ENCODE data around the gene GPR171.
"Not testable (repeated sequence)": the region's sequence is repeated elsewhere in the genome, so short reads cannot be mapped to it uniquely, and the experiment has no call there.

GPR171 gene

DNA sequence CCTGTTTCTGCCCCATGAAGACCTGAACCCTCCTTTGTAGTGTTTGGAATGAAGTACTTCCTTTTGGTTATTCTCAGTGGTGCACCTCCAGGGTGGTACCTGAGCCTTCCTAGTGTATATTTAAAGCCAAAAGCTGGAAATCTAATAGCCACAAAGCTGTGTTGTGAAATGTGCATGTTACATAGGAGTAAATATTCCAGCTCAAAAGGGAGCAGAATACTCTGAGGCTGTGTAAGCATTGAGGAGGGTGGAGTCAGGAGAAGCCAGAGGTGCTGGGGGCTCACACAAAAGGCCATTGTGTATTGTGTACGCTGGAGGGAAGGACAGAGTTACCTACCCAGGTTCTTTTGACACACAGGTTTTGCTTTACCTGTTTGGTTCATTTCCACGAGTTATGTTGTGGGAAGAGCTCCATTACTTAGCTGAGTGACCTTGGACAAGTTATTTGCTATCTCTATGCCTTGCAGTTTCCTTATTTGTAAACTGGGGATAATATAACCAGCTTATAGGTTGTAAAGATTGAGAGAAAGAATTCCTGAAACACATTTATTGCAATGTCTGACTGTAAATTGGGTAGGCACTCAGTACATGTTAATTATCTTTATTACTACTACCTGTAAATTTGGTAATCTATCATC, 24.7 kb downstream of the GPR171 start:
- DNase-seq (ENCODE audit: extremely low spot score): no peak
- POLR2A ChIA-PET: no interaction called here
- CTCF ChIA-PET: interaction anchor here (1.1 kb wide), 1 partner anchor 10 kb away, joined by 3 read pairs; no protein-coding TSS in a partner anchor

GRCh38 chr3:151175952-151176351, 27.1 kb downstream of the GPR171 start:
- ChIA-PET CTCF (no interaction called here), POLR2A (no interaction called here)
- TF ChIP-seq CTBP1 (IDR thresholded peaks at IDR 0.05; ENCODE audit: borderline replicate concordance): no peak
- no peak for TF ChIP-seq LEF1 (IDR thresholded peaks at IDR 0.05; ENCODE audit: borderline replicate concordance)
- TF ChIP-seq HDGF (IDR thresholded peaks at IDR 0.05; ENCODE audit: borderline replicate concordance): no peak
- TF ChIP-seq ELF4 (IDR thresholded peaks at IDR 0.05): no peak
- TF ChIP-seq FOXM1 (IDR thresholded peaks at IDR 0.05; ENCODE audit: borderline replicate concordance): no peak
- TF ChIP-seq SP1 (IDR thresholded peaks at IDR 0.05): no peak
- no peak for TF ChIP-seq BHLHE40 (IDR thresholded peaks at IDR 0.05; ENCODE audit: borderline replicate concordance)
- TF ChIP-seq, protein P1, sequence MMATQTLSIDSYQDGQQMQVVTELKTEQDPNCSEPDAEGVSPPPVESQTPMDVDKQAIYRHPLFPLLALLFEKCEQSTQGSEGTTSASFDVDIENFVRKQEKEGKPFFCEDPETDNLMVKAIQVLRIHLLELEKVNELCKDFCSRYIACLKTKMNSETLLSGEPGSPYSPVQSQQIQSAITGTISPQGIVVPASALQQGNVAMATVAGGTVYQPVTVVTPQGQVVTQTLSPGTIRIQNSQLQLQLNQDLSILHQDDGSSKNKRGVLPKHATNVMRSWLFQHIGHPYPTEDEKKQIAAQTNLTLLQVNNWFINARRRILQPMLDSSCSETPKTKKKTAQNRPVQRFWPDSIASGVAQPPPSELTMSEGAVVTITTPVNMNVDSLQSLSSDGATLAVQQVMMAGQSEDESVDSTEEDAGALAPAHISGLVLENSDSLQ (IDR thresholded peaks at IDR 0.05): no peak
- TF ChIP-seq FOXK2 (IDR thresholded peaks at IDR 0.05): no peak
- no peak for TF ChIP-seq L3MBTL2 (conservative IDR thresholded peaks at IDR 0.05)
- TF ChIP-seq NFRKB (IDR thresholded peaks at IDR 0.05): no peak
- TF ChIP-seq ZNF384 (IDR thresholded peaks at IDR 0.05): no peak
- TF ChIP-seq FOXA1 (IDR thresholded peaks at IDR 0.05): no peak
- no peak for DNase-seq (ENCODE audit: extremely low spot score)

More for the DNA sequence above, 24.7 kb downstream of the GPR171 start:
- TF ChIP-seq BHLHE40 (IDR thresholded peaks at IDR 0.05; ENCODE audit: borderline replicate concordance) (no peak), HDGF (IDR thresholded peaks at IDR 0.05; ENCODE audit: borderline replicate concordance) (no peak), ELF4 (IDR thresholded peaks at IDR 0.05) (no peak), ZNF384 (IDR thresholded peaks at IDR 0.05) (no peak), FOXA1 (IDR thresholded peaks at IDR 0.05) (no peak), NFRKB (IDR thresholded peaks at IDR 0.05) (no peak), L3MBTL2 (conservative IDR thresholded peaks at IDR 0.05) (no peak), FOXK2 (IDR thresholded peaks at IDR 0.05) (no peak), SP1 (IDR thresholded peaks at IDR 0.05) (no peak), TARDBP (IDR thresholded peaks at IDR 0.05) (no peak), LEF1 (IDR thresholded peaks at IDR 0.05; ENCODE audit: borderline replicate concordance) (no peak), CTBP1 (IDR thresholded peaks at IDR 0.05; ENCODE audit: borderline replicate concordance) (no peak)
- TF ChIP-seq, protein P1 (IDR thresholded peaks at IDR 0.05): no peak

DNA sequence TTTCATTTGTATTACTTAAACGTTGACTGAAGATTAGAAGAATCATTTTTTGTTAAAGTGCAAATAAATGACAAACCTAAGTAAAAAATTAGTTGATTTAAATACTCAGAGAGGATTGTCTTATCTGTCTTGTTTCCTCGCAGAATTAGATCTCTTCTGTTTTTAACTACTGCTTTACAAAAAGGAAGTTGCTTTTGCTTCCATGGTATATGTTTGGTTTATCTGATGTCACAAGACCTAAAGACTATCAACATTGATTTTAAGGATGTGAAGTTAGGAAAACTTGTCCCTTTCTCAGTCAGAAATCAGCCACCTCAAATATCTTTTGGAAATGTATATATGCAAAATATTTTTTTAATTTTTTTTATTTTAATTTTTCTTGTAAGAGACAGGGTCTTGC, 28.7 kb downstream of the GPR171 start:
- ChIA-PET POLR2A (no interaction called here), CTCF (no interaction called here)
- TF ChIP-seq SUZ12 (IDR thresholded peaks at IDR 0.05) (no peak), TARDBP (IDR thresholded peaks at IDR 0.05) (no peak), HDGF (IDR thresholded peaks at IDR 0.05; ENCODE audit: borderline replicate concordance) (no peak), LEF1 (IDR thresholded peaks at IDR 0.05; ENCODE audit: borderline replicate concordance) (no peak), L3MBTL2 (conservative IDR thresholded peaks at IDR 0.05) (no peak), ELF4 (IDR thresholded peaks at IDR 0.05) (no peak), NFRKB (IDR thresholded peaks at IDR 0.05) (no peak), ZNF384 (IDR thresholded peaks at IDR 0.05) (no peak), FOXK2 (IDR thresholded peaks at IDR 0.05) (no peak), SP1 (IDR thresholded peaks at IDR 0.05) (no peak), BHLHE40 (IDR thresholded peaks at IDR 0.05; ENCODE audit: borderline replicate concordance) (no peak), CTBP1 (IDR thresholded peaks at IDR 0.05; ENCODE audit: borderline replicate concordance) (no peak), FOXM1 (IDR thresholded peaks at IDR 0.05; ENCODE audit: borderline replicate concordance) (no peak), ARNT (IDR thresholded peaks at IDR 0.05) (no peak), FOXA1 (IDR thresholded peaks at IDR 0.05) (no peak)
- TF ChIP-seq, protein P1 (IDR thresholded peaks at IDR 0.05): no peak
- no peak for DNase-seq (ENCODE audit: extremely low spot score)

DNA sequence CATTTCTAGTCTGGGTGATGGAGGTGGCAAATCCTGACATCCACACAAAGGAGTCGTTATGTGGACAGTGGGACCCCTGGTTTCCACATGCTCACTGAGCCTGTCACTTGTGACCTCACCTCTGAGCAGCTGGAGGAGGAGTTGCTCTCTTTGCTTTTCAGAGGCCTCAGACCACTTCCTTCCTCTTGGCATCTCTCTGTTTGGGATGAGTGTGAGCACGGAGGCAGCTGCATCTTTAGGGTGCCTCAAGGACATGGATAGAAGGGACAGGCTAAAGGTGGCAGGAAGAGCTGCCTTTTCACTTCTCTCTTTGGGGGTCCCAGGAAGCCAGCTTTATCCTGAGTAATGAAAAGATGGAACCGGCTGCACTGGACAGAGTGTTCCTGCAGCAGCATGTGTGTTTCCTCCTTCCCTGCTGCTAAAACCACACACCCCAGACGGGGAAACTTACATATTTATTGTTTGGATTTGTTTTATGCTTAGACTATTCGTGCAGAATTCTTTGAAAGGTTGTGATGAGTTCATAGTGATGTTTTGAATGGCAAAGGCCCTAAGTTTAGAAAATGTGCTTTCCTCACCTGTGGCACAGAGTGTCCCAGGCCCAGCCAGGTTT, 31.8 kb downstream of the GPR171 start:
- no peak for TF ChIP-seq FOXM1 (IDR thresholded peaks at IDR 0.05; ENCODE audit: borderline replicate concordance)
- no peak for TF ChIP-seq FOXA1 (IDR thresholded peaks at IDR 0.05)
- TF ChIP-seq NFRKB (IDR thresholded peaks at IDR 0.05): no peak
- TF ChIP-seq HDGF (IDR thresholded peaks at IDR 0.05; ENCODE audit: borderline replicate concordance): no peak
- TF ChIP-seq, protein P1 (IDR thresholded peaks at IDR 0.05): no peak
- no peak for TF ChIP-seq CTBP1 (IDR thresholded peaks at IDR 0.05; ENCODE audit: borderline replicate concordance)
- TF ChIP-seq ZNF384 (IDR thresholded peaks at IDR 0.05): no peak
- no peak for TF ChIP-seq FOXK2 (IDR thresholded peaks at IDR 0.05)
- TF ChIP-seq SUZ12 (IDR thresholded peaks at IDR 0.05): no peak
- TF ChIP-seq LEF1 (IDR thresholded peaks at IDR 0.05; ENCODE audit: borderline replicate concordance): no peak
- no peak for TF ChIP-seq BHLHE40 (IDR thresholded peaks at IDR 0.05; ENCODE audit: borderline replicate concordance)
- TF ChIP-seq SP1 (IDR thresholded peaks at IDR 0.05): no peak
- TF ChIP-seq L3MBTL2 (conservative IDR thresholded peaks at IDR 0.05): no peak
- ChIA-PET POLR2A (no interaction called here), CTCF (no interaction called here)
- DNase-seq (ENCODE audit: extremely low spot score): no peak

DNA sequence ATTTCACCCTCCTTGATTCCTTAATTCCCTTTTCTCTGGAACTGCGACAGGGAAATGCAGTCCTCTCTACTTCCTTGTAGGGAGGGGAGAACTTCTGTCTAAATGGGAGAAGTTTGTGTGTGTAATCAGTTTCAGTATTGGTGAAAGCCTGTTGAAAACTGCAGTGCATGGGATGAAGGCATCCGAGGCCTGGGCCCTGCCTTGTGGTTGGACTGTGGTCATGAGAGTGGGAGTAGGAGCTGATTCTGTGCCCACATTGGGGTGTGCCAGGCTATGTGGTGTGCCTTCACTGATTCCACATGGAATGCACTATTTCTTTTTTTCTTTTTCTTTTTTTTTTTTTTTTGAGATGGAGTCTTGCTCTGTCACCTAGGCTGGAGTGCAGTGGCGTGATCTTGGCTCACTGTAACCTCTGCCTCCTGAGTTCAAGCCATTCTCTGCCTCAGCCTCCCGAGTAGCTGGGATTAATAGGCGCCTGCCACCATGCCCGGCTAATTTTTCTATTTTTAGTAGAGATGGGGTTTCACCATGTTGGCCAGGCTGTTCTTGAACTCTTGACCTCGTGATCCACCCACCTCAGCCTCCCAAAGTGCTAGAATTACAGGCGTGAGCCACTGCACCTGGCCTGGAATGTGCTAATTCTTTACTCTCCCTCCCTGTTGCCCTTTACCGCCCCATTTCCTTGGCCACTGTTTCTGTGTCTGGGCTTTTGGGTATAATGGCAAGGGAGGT, 32.9 kb downstream of the GPR171 start:
- CTCF ChIA-PET; DNase-seq (ENCODE audit: extremely low spot score); POLR2A ChIA-PET: not testable (repeated sequence)

Measured in HEK293T (cell line).